Loucy (cell line): Measurements from ENCODE around the gene PROSER3.

ENCODE experiments used
- EZH2phosphoT487 ChIP-seq: fragments of 200-600 bp; IDR thresholded peaks from 2 replicates; pipeline ENCODE4 v1.6.1; 2018; ENCODE audit warnings: antibody characterized with exemption, mild to moderate bottlenecking, moderate library complexity, borderline replicate concordance
- TF ChIP-seq, protein P1 (sequence below): fragments of 200-600 bp; sonication (generic); conservative IDR thresholded peaks from 2 replicates; pipeline ENCODE4 v1.5.1; 2014; ENCODE audit warnings: mild to moderate bottlenecking, antibody characterized with exemption, low read length

DNA sequence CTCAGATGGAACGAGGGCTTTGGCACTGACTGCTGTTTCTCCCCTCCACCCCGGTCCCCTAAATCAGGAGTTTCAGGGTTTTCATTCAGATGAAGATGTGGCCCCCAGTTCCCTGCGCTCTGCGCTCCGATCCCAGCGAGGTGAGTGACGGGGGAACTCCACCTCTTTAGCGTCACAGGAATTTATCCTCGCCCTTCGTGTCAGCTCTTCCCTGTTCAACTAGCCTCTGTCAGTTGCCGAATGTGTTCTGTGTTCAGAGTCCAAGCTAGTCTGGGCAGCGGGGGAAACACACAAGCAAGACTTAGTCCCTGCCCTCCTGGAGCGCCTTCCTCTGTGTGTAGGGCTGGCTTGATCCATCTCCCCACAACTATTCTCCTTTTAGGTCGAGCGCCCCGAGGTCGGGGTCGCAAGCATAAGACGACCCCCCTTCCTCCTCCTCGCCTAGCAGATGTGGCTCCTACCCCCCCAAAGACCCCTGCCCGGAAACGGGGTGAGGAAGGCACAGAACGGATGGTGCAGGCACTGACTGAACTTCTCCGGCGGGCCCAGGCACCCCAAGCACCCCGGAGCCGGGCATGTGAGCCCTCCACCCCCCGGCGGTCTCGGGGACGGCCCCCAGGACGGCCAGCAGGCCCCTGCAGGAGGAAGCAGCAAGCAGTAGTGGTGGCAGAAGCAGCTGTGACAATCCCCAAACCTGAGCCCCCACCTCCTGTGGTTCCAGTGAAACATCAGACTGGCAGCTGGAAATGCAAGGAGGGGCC is 38.4 kb upstream of the PROSER3 start:
- TF ChIP-seq, protein P1, sequence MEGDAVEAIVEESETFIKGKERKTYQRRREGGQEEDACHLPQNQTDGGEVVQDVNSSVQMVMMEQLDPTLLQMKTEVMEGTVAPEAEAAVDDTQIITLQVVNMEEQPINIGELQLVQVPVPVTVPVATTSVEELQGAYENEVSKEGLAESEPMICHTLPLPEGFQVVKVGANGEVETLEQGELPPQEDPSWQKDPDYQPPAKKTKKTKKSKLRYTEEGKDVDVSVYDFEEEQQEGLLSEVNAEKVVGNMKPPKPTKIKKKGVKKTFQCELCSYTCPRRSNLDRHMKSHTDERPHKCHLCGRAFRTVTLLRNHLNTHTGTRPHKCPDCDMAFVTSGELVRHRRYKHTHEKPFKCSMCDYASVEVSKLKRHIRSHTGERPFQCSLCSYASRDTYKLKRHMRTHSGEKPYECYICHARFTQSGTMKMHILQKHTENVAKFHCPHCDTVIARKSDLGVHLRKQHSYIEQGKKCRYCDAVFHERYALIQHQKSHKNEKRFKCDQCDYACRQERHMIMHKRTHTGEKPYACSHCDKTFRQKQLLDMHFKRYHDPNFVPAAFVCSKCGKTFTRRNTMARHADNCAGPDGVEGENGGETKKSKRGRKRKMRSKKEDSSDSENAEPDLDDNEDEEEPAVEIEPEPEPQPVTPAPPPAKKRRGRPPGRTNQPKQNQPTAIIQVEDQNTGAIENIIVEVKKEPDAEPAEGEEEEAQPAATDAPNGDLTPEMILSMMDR = no peak
- no peak for TF ChIP-seq EZH2phosphoT487
